IMR-90 (cell line): ENCODE measurements around the gene ADAMTS12. TPM values are rescaled to one million over a fixed set of nuclear protein-coding genes. Genes with fewer than 3 reads are reported as not detected.

Experiments used
- ATAC-seq: fragments of 200-7000 bp; cut with Tn5 transposase; 2 replicates; pipeline ENCODE4 v1.9.1; 2020; ENCODE audit warnings: low read depth, mild to moderate bottlenecking, moderate library complexity
- BruUV-seq: library from RNA; stranded (reverse); fragments of 400-500 nt; replicated peaks from 2 replicates; lab custom pipeline; 2021; lab: Mats Ljungman, UMichigan
- CTCF ChIA-PET: fragments of 300-600 bp; formaldehyde crosslinking; extraction: SDS; loops from one replicate; lab custom pipeline; 2021; ENCODE audit warnings: antibody characterized with exemption; lab: Yijun Ruan, JAX
- POLR2A ChIA-PET: fragments of 300-600 bp; sonication (Branson Sonifier 250); formaldehyde crosslinking; loops from one replicate; lab custom pipeline; 2022; ENCODE audit warnings: antibody characterized with exemption; ENCODE audit not compliant: unreplicated experiment; lab: Charles Lee
- DNase-seq: peaks from one replicate; pipeline ENCODE4 v3.0.0; 2013
- H2AFZ ChIP-seq: replicated peaks from 2 replicates; pipeline ENCODE3; 2013; ENCODE audit warnings: low read length, mild to moderate bottlenecking; ENCODE audit not compliant: poor library complexity
- H2AK5ac ChIP-seq: 2 replicates; pipeline ENCODE4 v1.6.1; 2013; ENCODE audit warnings: low read depth, low read length, inconsistent platforms
- H2AK9ac ChIP-seq: replicated peaks from 2 replicates; pipeline ENCODE3; 2013; ENCODE audit warnings: mild to moderate bottlenecking, low read depth, low read length, moderate library complexity; ENCODE audit not compliant: poor library complexity
- H2BK120ac ChIP-seq: 2 replicates; pipeline ENCODE4 v1.6.1; 2013; ENCODE audit warnings: low read depth, low read length, inconsistent platforms
- H2BK15ac ChIP-seq: 3 replicates; pipeline ENCODE4 v1.6.1; 2013; ENCODE audit warnings: low read depth, low read length, inconsistent platforms
- H2BK20ac ChIP-seq: 2 replicates; pipeline ENCODE4 v1.6.1; 2013; ENCODE audit warnings: low read depth, mild to moderate bottlenecking, inconsistent platforms, low read length, moderate library complexity
- H2BK5ac ChIP-seq: 2 replicates; pipeline ENCODE4 v1.6.1; 2013; ENCODE audit warnings: mild to moderate bottlenecking, low read depth, low read length, inconsistent platforms; ENCODE audit not compliant: poor library complexity, severe bottlenecking
- H3K14ac ChIP-seq: replicated peaks from 2 replicates; pipeline ENCODE4 v1.6.1; 2013; ENCODE audit warnings: low read depth, low read length, inconsistent platforms
- H3K18ac ChIP-seq: 2 replicates; pipeline ENCODE4 v1.6.1; 2013; ENCODE audit warnings: low read depth, low read length, control low read depth
- H3K23ac ChIP-seq: 2 replicates; pipeline ENCODE4 v1.6.1; 2013; ENCODE audit warnings: low read depth, low read length, inconsistent platforms
- H3K27ac ChIP-seq: 2 replicates; pipeline ENCODE4 v1.5.1; 2013; ENCODE audit warnings: mild to moderate bottlenecking, control low read depth, low read length; ENCODE audit not compliant: insufficient read depth
- H3K27me3 ChIP-seq: 2 replicates; pipeline ENCODE4 v1.6.1; 2013; ENCODE audit warnings: low read length; ENCODE audit not compliant: control insufficient read depth, insufficient read depth
- H3K36me3 ChIP-seq: 2 replicates; pipeline ENCODE4 v1.6.1; 2013; ENCODE audit warnings: low read length, mixed read lengths; ENCODE audit not compliant: control insufficient read depth, insufficient read depth
- H3K4ac ChIP-seq: 2 replicates; pipeline ENCODE4 v1.6.1; 2013; ENCODE audit warnings: low read depth, low read length, inconsistent platforms
- H3K4me1 ChIP-seq: 2 replicates; pipeline ENCODE4 v1.6.1; 2013; ENCODE audit warnings: low read length, mixed read lengths; ENCODE audit not compliant: control insufficient read depth, insufficient read depth
- H3K4me2 ChIP-seq: 2 replicates; pipeline ENCODE4 v1.6.1; 2013; ENCODE audit warnings: low read depth, mild to moderate bottlenecking, control low read depth, low read length, moderate library complexity
- H3K4me3 ChIP-seq: 2 replicates; pipeline ENCODE4 v1.5.1; 2013; ENCODE audit warnings: low read depth, mild to moderate bottlenecking, control low read depth, low read length, moderate library complexity; ENCODE audit not compliant: insufficient read depth
- H3K56ac ChIP-seq: 2 replicates; pipeline ENCODE4 v1.6.1; 2013; ENCODE audit warnings: low read length, inconsistent platforms; ENCODE audit not compliant: insufficient read depth; ENCODE audit errors: extremely low read depth
- H3K79me1 ChIP-seq, 2 experiments: 2 replicates each; pipeline ENCODE4 v1.6.1; 2013; ENCODE audit warnings: low read length in 2 of 2, inconsistent platforms in 1 of 2, low read depth in 1 of 2
- H3K9ac ChIP-seq: 2 replicates; pipeline ENCODE4 v1.6.1; 2013; ENCODE audit warnings: low read depth, low read length, control low read depth
- H3K9me1 ChIP-seq: 2 replicates; pipeline ENCODE4 v1.6.1; 2013; ENCODE audit warnings: low read length, inconsistent platforms; ENCODE audit not compliant: insufficient read depth
- H3K9me3 ChIP-seq: 2 replicates; pipeline ENCODE4 v1.6.1; 2013; ENCODE audit warnings: low read length; ENCODE audit not compliant: control insufficient read depth, insufficient read depth
- H4K20me1 ChIP-seq: 2 replicates; pipeline ENCODE4 v1.6.1; 2013; ENCODE audit warnings: low read length, inconsistent platforms; ENCODE audit not compliant: insufficient read depth
- H4K5ac ChIP-seq: 2 replicates; pipeline ENCODE4 v1.6.1; 2013; ENCODE audit warnings: mild to moderate bottlenecking, low read depth, low read length, control low read depth
- H4K8ac ChIP-seq, 2 experiments: 2 replicates each; pipeline ENCODE4 v1.6.1; 2013; ENCODE audit warnings: low read depth in 2 of 2, low read length in 2 of 2, control low read depth in 1 of 2, inconsistent platforms in 1 of 2
- H4K91ac ChIP-seq: 2 replicates; pipeline ENCODE4 v1.6.1; 2013; ENCODE audit warnings: low read depth, low read length, inconsistent platforms; ENCODE audit not compliant: insufficient read depth
- BHLHE40 ChIP-seq: fragments of 150-350 bp; IDR thresholded peaks from 2 replicates; pipeline ENCODE4 v1.6.1; 2016; ENCODE audit warnings: mild to moderate bottlenecking, low read depth, low read length
- CEBPB ChIP-seq: IDR thresholded peaks from 2 replicates; pipeline ENCODE4 v1.6.1; 2012; ENCODE audit warnings: low read depth, low read length, improper control_type of control experiment
- CHD1 ChIP-seq: IDR thresholded peaks from 2 replicates; pipeline ENCODE4 v1.6.1; 2012; ENCODE audit warnings: low read depth, low read length, improper control_type of control experiment
- FOS ChIP-seq: fragments of 150-350 bp; IDR thresholded peaks from 2 replicates; pipeline ENCODE4 v1.6.1; 2016; ENCODE audit warnings: low read depth, low read length
- MAFK ChIP-seq: IDR thresholded peaks from 2 replicates; pipeline ENCODE4 v1.6.1; 2012; ENCODE audit warnings: low read depth, low read length, improper control_type of control experiment
- MAZ ChIP-seq: IDR thresholded peaks from 2 replicates; pipeline ENCODE4 v1.6.1; 2012; ENCODE audit warnings: low read depth, mild to moderate bottlenecking, low read length, improper control_type of control experiment, moderate library complexity, borderline replicate concordance
- MXI1 ChIP-seq: IDR thresholded peaks from 2 replicates; pipeline ENCODE4 v1.6.1; 2012; ENCODE audit warnings: low read depth, mild to moderate bottlenecking, low read length, moderate library complexity, borderline replicate concordance
- NFE2L2 ChIP-seq: fragments of 150-350 bp; IDR thresholded peaks from 2 replicates; pipeline ENCODE4 v1.6.1; 2016; ENCODE audit warnings: low read depth, mild to moderate bottlenecking, low read length
- POLR2A ChIP-seq: IDR thresholded peaks from 2 replicates; pipeline ENCODE4 v1.6.1; 2012; ENCODE audit warnings: mild to moderate bottlenecking, low read depth, low read length
- RCOR1 ChIP-seq: IDR thresholded peaks from 2 replicates; pipeline ENCODE4 v1.6.1; 2012; ENCODE audit warnings: mild to moderate bottlenecking, low read length, improper control_type of control experiment; ENCODE audit not compliant: insufficient replicate concordance
- SMC3 ChIP-seq: fragments of 150-350 bp; IDR thresholded peaks from 2 replicates; pipeline ENCODE4 v1.6.1; 2016; ENCODE audit warnings: low read depth, mild to moderate bottlenecking, antibody characterized with exemption, low read length, moderate library complexity
- WGBS, 2 experiments: methylation state at CpG; one replicate each; pipeline versions ENCODE4 v1.1.5 to v1.1.7; 2013; ENCODE audit warnings: missing lambda C conversion rate in 2 of 2; ENCODE audit not compliant: insufficient read length in 1 of 2; ENCODE audit errors: extremely low coverage in 2 of 2; 5-methylcytosine and 5-hydroxymethylcytosine counted together
- dilution Hi-C: fragments of 300-500 bp; cut with HindIII; formaldehyde crosslinking; loops from one replicate; pipeline ENCODE4 v1.14.3; 2018; ENCODE audit warnings: low sequenced_read_pairs; ENCODE audit not compliant: unreplicated experiment
- in situ Hi-C: fragments of 300-500 bp; cut with MboI; formaldehyde crosslinking; loops from 3 replicates; pipeline ENCODE4 v1.14.3; 2019; ENCODE audit warnings: low sequenced_read_pairs, inconsistent platforms, mixed read lengths
- intact Hi-C: fragments of 100-400 bp; cut with micrococcal nuclease; formaldehyde crosslinking; loops from 2 replicates; pipeline ENCODE4 v1.10.0; 2022
- polyA plus RNA-seq, 3 experiments: library from polyadenylated mRNA; depleted of rRNA; stranded (reverse); fragments of >200 nt; gene quantifications; 2 replicates each; pipeline ENCODE4 v1.2.3, GENCODE V29; 2012; ENCODE audit warnings: low replicate concordance in 1 of 3
- total RNA-seq: library from RNA; depleted of rRNA; stranded (reverse); fragments of >200 nt; gene quantifications from 2 replicates; pipeline ENCODE4 v1.2.3, GENCODE V29; 2012
- TF ChIP-seq, protein P1 (sequence below): conservative IDR thresholded peaks from 2 replicates; pipeline ENCODE4 v1.5.1; 2012; ENCODE audit warnings: mild to moderate bottlenecking, low read depth, low read length, improper control_type of control experiment

ADAMTS12 gene
- total and polyA plus RNA-seq, 2 of the 4 experiments (the other 2 are of a cell fraction) = 27.3 to 51.3 TPM

DNA sequence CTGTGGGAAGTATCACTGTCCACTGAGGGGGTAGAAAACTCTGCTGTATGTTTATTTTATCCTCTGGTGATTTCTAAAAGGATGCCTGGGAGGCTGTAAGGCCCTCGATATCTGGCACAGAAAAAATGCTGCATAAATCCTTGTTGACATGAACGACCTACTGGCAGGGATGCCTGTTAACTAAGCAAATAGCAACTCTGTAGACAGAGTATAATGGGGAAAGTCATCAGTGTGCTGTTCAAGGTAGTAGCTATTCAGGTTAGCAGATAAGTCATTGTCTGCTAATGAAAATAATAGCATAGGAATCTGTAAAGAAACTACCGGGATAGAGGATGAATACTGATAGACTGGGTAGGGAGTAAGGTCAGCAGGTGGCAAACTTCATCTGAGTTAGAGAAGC, 256.2 kb downstream of the ADAMTS12 start:
- Histone ChIP-seq H3K27me3 (no peaks in the 10 kb centered on the region), H2AK5ac (no peak overlapping the region), H4K20me1 (no peaks in the 10 kb centered on the region), H3K27ac (no peak overlapping the region), H2BK5ac (no peak overlapping the region), H2BK15ac (no peak overlapping the region), H3K4me3 (no peak overlapping the region), H4K91ac (no peak overlapping the region), H3K9ac (no peak overlapping the region), H2AK9ac (no peak overlapping the region), H3K4me1 (no peaks in the 10 kb centered on the region), H2BK20ac (no peak overlapping the region), H2AFZ (no peak overlapping the region), H3K9me3 (no peaks in the 10 kb centered on the region), H3K4ac (no peak overlapping the region), H3K14ac (no peak overlapping the region), H3K9me1 (peaks cover 4% of the 10 kb centered on the region), H4K8ac (no peak overlapping the region), H3K4me2 (no peak overlapping the region), H3K23ac (no peak overlapping the region), H3K56ac (no peak overlapping the region), H4K5ac (no peak overlapping the region), H2BK120ac (no peak overlapping the region), H3K79me1 (no peaks in the 10 kb centered on the region), H3K36me3 (peaks cover 6% of the 10 kb centered on the region), H3K18ac (no peak overlapping the region)
- ATAC-seq = no peak
- CTCF ChIA-PET = interaction anchor here (1.0 kb wide), 1 partner anchor 14 kb away, joined by 3 read pairs; no protein-coding TSS in a partner anchor
- BruUV-seq = no TSS peak
- dilution Hi-C loops = no loop called here
- intact Hi-C loops = no loop called here
- TF ChIP-seq FOS (no peak), MAZ (no peak), MAFK (no peak), BHLHE40 (no peak), NFE2L2 (no peak), POLR2A (no peak), SMC3 (no peak), RCOR1 (no peak), CEBPB (no peak), MXI1 (no peak), CHD1 (no peak)
- TF ChIP-seq, protein P1, sequence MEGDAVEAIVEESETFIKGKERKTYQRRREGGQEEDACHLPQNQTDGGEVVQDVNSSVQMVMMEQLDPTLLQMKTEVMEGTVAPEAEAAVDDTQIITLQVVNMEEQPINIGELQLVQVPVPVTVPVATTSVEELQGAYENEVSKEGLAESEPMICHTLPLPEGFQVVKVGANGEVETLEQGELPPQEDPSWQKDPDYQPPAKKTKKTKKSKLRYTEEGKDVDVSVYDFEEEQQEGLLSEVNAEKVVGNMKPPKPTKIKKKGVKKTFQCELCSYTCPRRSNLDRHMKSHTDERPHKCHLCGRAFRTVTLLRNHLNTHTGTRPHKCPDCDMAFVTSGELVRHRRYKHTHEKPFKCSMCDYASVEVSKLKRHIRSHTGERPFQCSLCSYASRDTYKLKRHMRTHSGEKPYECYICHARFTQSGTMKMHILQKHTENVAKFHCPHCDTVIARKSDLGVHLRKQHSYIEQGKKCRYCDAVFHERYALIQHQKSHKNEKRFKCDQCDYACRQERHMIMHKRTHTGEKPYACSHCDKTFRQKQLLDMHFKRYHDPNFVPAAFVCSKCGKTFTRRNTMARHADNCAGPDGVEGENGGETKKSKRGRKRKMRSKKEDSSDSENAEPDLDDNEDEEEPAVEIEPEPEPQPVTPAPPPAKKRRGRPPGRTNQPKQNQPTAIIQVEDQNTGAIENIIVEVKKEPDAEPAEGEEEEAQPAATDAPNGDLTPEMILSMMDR = no peak
- DNase-seq = no peak
- POLR2A ChIA-PET = no interaction called here
- in situ Hi-C loops = no loop called here
- WGBS, 2 experiments = 75% methylated on average over 2 of the region's 3 CpGs; no CpG with 5 or more reads in 1 of the 2 experiments
